Ascending aorta (tissue), 2 donors: Measurements from ENCODE around the gene PRPF6. TPM values are rescaled to one million over a fixed set of nuclear protein-coding genes. Genes with fewer than 3 reads are reported as not detected.

Experiments
- DNase-seq, 2 donors: peaks; one replicate each; pipeline ENCODE4 v3.0.0-alpha.2; 2019; ENCODE audit warnings: low spot score in 2 of 2
- H3K27ac ChIP-seq, 2 donors: fragments of 200-600 bp; sonication (generic); one replicate each; pipeline ENCODE4 v1.5.1; 2016 to 2017; ENCODE audit warnings: mild to moderate bottlenecking in 1 of 2
- H3K27me3 ChIP-seq: fragments of 200-600 bp; sonication (generic); one replicate; pipeline ENCODE4 v1.5.1; 2017
- H3K36me3 ChIP-seq, 2 donors: fragments of 200-600 bp; sonication (generic); one replicate each; pipeline ENCODE4 v1.5.1; 2016
- H3K4me1 ChIP-seq, 2 donors: fragments of 200-600 bp; sonication (generic); one replicate each; pipeline ENCODE4 v1.5.1; 2016 to 2017; ENCODE audit warnings: mild to moderate bottlenecking in 1 of 2
- H3K4me3 ChIP-seq, 2 donors: fragments of 200-600 bp; sonication (generic); one replicate each; pipeline ENCODE4 v1.5.1; 2016 to 2017; ENCODE audit warnings: mild to moderate bottlenecking in 1 of 2
- H3K9me3 ChIP-seq, 2 donors: fragments of 200-600 bp; sonication (generic); one replicate each; pipeline ENCODE4 v1.5.1; 2016
- CTCF ChIP-seq, 3 experiments: fragments of 200-600 bp in 2 of 3; fragments of 450-650 bp in 1 of 3; sonication (generic) in 2 of 3; IDR thresholded peaks; one replicate each; pipeline ENCODE4 v1.5.1; 2016 to 2019; ENCODE audit warnings: antibody characterized with exemption in 3 of 3, mild to moderate bottlenecking in 1 of 3, moderate library complexity in 1 of 3
- intact Hi-C: fragments of 100-400 bp; cut with DNase I; formaldehyde crosslinking; loops from one replicate; pipeline ENCODE4 v1.15.1; 2023
- total RNA-seq: library from RNA; depleted of rRNA; stranded (reverse); fragments of >200 nt; gene quantifications from one replicate; pipeline ENCODE4 v1.1.0, GENCODE V29; 2016

PRPF6 gene
- total RNA-seq, 1 donor from 2014 or later, result 33.5 TPM

DNA sequence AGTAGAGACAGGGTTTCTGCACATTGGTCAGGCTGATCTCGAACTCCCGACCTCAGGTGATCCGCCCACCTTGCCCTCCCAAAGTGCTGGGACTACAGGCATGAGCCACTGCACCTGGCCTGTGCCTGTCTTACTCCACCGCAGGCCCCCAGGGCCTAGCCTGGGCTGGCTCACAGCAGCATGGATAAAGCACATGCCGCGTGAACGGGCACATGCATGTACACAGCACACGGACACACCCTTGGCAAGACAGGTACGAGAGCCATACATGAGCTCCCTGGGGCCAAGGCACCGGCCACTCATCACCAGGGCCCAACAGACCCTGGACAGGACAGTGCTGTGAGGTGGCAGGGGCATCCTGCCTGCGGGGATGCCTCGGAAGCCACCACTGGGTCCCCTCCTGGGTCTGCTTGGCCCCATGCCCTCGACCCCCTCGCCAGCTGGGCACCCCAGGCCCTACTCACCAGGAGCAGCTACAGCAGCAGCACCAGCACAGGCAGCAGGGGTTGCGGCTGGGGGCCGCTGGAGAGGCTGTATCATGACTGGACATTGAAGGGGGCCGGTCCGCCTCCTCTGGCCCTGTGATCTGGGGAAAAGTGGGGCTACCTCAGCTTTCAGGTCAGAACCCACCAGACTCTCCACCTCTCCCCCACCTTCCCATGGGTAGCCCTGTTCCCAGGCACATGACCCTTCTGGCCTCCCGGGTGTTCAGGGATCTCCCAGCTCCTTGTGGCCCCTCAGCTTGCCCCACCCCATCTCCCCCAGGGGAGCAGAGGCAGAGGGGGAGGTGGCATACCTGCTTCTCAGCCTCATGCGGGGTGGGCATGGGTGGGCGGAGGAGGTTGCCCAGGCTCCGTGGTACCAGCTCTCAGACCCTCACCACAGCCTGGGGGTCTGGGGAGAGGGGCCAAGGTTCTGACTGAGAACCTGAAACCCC is 95.4 kb downstream of the PRPF6 start:
- peaks cover 25 to 30% of the 10 kb centered on the region in 2 donors for H3K36me3 ChIP-seq
- H3K27ac ChIP-seq, result no peak overlapping the region
- intact Hi-C loops, result no loop called here
- H3K4me1 ChIP-seq, result peaks cover 11 to 19% of the 10 kb centered on the region in 2 donors
- TF ChIP-seq CTCF (IDR thresholded peaks at IDR 0.05), result no peak
- no peak for DNase-seq
- no peaks in the 10 kb centered on the region for H3K9me3 ChIP-seq
- H3K4me3 ChIP-seq, result peak overlapping the region in 1 of 2 donors; percentile 90
- no peaks in the 10 kb centered on the region for H3K27me3 ChIP-seq

DNA sequence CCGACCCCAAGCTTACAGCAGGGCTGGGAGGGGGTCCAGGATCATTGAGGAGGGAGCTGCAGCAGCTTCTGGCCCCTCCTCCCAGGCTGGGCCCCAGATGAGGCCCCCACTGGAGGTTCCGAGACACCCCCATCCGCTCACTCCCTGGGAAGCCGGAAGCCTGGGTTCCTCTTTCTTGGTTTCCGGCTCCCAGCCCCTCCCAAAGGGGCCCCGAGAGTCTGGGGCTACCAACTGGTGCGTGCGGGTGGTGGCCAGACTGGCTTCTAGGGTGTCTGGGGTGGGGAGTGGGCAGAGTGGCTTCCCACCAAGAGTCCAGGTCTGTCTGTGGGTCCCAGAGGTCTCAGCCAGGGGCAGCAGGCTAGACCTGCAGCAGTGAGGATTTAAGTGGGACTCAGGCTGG is 96.2 kb downstream of the PRPF6 start:
- Histone ChIP-seq H3K27me3 (no peaks in the 10 kb centered on the region), H3K4me3 (peak overlapping the region in 1 of 2 donors; percentile 90), H3K9me3 (no peaks in the 10 kb centered on the region), H3K27ac (no peak overlapping the region), H3K36me3 (peaks cover 20 to 24% of the 10 kb centered on the region in 2 donors), H3K4me1 (peaks cover 11 to 19% of the 10 kb centered on the region in 2 donors)
- no peak for DNase-seq
- intact Hi-C loops, result no loop called here
- TF ChIP-seq CTCF (IDR thresholded peaks at IDR 0.05), result no peak

DNA sequence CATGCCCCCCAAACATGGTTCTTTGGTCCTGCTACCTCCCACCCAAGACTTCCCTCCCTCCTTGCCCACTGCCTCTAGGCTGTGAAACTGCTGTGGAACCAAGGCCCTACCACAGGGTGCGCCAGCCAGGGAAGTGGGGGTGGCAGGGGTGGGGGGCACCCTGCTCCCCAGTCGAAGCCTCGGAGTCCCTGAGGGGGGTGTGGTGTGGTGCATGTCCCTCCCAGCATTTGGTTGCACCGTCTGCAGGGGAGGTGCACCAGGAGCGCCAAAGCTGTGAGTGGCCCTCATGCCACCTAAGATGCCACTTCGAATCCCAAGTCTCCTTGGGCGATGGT is 96.6 kb downstream of the PRPF6 start:
- DNase-seq, result no peak
- peak overlapping the region in 1 of 2 donors; percentile 90 for H3K4me3 ChIP-seq
- H3K9me3 ChIP-seq, result no peaks in the 10 kb centered on the region
- H3K27ac ChIP-seq, result no peak overlapping the region
- peaks cover 16 to 20% of the 10 kb centered on the region in 2 donors for H3K36me3 ChIP-seq
- TF ChIP-seq CTCF (IDR thresholded peaks at IDR 0.05), result no peak
- intact Hi-C loops, result no loop called here
- H3K4me1 ChIP-seq, result peaks cover 11 to 19% of the 10 kb centered on the region in 2 donors
- no peaks in the 10 kb centered on the region for H3K27me3 ChIP-seq

DNA sequence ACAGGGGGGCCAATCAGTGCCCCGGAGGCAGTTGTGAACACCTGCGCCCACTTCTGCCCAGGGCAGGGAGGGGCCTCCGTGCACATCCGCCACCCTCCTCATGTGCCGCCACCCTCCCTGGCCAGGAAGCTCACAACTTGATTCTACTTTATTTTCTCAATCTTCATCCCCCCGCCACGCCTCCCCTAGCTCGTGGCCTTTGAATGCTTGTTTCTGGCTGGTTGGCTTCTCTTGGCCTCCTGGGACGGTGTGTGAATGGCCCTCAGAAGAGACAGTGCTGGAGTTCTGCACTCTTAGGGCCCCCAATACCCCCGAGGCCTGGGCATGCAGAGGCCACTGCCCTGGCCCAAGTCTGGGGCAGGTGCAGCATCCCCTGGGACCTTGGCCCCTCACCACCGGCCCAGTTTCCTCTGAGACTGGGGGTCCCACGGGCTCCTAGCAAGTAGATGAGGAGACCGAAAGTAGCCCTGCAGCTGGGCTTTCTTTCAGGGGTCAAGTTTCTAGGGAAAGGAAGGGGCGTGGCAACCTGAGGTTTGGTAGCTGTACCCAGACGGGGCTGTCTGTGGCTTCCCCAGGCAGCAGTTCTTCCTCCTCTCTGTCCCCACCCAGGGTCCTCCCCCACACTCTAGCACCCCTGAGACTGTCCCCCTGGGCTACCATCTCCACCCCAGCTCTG is 97.1 kb downstream of the PRPF6 start:
- TF ChIP-seq CTCF (IDR thresholded peaks at IDR 0.05), result no peak
- Histone ChIP-seq H3K27ac (no peak overlapping the region), H3K9me3 (no peaks in the 10 kb centered on the region), H3K36me3 (peaks cover 10 to 15% of the 10 kb centered on the region in 2 donors), H3K4me3 (peak overlapping the region; percentile 63 to 90), H3K27me3 (no peaks in the 10 kb centered on the region), H3K4me1 (peaks cover 11 to 20% of the 10 kb centered on the region in 2 donors)
- intact Hi-C loops, result no loop called here
- no peak for DNase-seq

- TF ChIP-seq CTCF (IDR thresholded peaks at IDR 0.05), result no peak
- Histone ChIP-seq H3K27ac (peak overlapping the region; percentile 58 to 63), H3K36me3 (peaks cover 6 to 7% of the 10 kb centered on the region in 2 donors), H3K27me3 (peaks cover 3% of the 10 kb centered on the region), H3K9me3 (no peaks in the 10 kb centered on the region), H3K4me1 (peaks cover 15 to 27% of the 10 kb centered on the region in 2 donors), H3K4me3 (peak overlapping the region; percentile 63 to 90)
- intact Hi-C loops, result no loop called here
- no peak for DNase-seq
These were observed 98.0 kb downstream of the PRPF6 start for GRCh38 chr20:64078934-64079272.
